Epidermal melanocyte (primary cell): ENCODE results near the gene ASB6.
"Not testable (repeated sequence)": the region's sequence is repeated elsewhere in the genome, so short reads cannot be mapped to it uniquely, and the experiment has no call there.

Experiments used
- DNase-seq: peaks from one replicate; pipeline ENCODE4 v3.0.0; 2011; ENCODE audit warnings: low spot score; ENCODE audit not compliant: insufficient read length

The ASB6 gene

DNA sequence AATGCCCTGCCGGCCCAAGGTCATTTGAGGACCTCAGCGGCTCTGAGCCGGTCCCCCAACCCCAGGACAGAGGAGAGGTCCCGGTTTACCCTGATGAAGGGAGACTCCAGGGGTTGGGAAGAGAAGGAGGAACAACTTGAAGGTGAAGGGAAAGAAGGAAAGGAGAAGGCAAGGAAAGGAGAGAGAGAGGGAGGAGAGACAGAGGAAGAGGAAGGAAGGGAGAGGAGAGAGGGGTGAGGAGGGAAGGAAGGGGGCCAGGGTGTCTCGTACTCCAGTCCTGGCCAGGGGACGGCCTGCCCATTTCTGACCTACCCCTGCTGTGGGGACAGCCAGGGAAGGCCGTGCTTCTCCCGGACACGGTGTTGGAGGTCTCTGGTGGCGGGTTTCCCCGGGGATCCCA lies 25.4 kb upstream of the ASB6 start:
- DNase-seq = no peak

GRCh38 chr9:129666575-129666974 lies 24.6 kb upstream of the ASB6 start:
- no peak for DNase-seq

GRCh38 chr9:129665814-129666520 lies 24.0 kb upstream of the ASB6 start:
- no peak for DNase-seq

- no peak for DNase-seq
Measured at GRCh38 chr9:129665389-129665775, 23.4 kb upstream of the ASB6 start, which contains the start of gene PRRX2. Gene PRRX2, plus strand, starts transcription at chr9:129665647. Its CDS starts 221 bp downstream, at chr9:129665868.

DNA sequence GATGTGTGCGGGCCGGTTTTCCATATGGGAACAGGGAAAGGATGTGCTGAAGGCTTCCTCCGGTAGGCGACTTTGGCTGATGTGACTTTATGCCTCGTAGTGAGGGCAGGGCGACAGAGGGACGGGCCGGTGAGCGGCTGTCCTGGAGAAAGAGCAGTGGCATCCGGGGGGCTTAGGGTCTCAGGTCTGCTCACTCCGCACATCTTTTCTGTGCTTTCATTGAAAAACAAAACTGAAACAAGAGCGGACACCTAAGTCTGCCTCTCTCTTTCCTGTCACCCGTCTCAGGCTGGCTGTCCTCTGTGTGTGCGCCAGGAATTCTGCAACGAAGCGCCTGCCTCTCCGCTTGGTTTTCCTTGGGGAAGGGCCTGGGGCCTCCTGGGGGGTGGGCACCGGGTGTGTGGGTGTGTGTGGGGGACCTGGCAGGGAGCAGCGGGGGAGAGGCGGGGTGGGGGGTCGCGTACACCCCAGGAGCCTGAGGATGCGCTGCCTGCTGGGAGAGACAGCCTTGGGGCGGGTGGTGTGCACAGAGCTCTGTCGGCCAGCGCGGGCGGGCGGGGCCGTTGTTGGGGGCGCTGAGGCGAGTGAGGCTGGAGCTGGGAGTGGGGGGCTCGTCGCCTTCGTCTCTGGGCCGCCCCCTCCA lies 22.9 kb upstream of the ASB6 start:
- DNase-seq = no peak

GRCh38 chr9:129662239-129662638 lies 20.3 kb upstream of the ASB6 start:
- not testable (repeated sequence) for DNase-seq

GRCh38 chr9:129661029-129661428 lies 19.1 kb upstream of the ASB6 start:
- no peak for DNase-seq

GRCh38 chr9:129656795-129657390 lies 14.9 kb upstream of the ASB6 start:
- no peak for DNase-seq

DNA sequence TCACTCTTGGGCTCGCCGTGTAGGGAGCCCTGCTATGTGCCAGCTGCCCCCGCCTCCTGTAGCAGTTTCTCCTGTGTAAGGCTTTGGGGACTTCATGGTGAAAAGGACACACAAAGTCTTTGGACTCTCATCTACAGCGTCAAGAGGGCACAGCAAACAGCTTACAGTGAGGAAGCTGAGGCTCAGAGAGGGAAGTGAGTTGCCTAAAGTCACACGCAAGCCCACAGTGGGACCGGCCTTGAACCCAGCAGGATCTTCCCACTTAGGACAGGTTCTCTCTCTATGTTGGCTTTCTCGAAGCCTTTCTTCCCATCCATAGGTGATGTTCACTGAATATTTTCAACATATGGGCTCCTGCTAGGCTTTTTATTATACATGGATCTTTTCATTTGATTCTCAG lies 13.7 kb upstream of the ASB6 start:
- DNase-seq = no peak

- no peak for DNase-seq
Measured at GRCh38 chr9:129655154-129655553, 13.2 kb upstream of the ASB6 start.

DNA sequence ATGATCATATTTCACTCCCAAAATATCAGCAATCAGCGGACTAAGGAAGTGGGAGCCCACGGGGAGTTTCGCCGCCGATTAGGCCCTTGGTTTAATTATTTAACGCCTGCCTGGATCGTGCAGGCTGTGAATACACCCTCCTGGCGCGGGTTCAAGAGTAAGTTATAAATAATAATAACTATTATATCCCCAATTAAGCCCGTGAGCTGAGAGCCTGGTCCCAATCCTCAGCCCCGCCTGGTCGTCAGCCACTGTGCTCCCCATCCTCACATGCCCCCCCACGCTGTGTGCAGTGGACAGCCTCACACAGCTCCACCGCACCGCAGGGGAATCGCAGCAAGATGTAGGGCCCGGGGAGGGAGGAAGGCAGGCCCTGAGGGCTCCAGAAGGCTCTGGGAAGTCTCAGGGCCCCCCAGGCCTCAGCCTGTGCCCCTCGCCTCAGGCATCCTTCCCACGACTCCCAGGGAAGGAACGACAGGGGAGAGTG lies 12.6 kb upstream of the ASB6 start:
- DNase-seq = no peak

- DNase-seq = no peak
Measured at GRCh38 chr9:129653823-129654553, 12.0 kb upstream of the ASB6 start.

GRCh38 chr9:129650680-129651235 lies 8.8 kb upstream of the ASB6 start:
- DNase-seq = no peak

- no peak for DNase-seq
Measured at GRCh38 chr9:129649726-129650679, 8.1 kb upstream of the ASB6 start.

DNA sequence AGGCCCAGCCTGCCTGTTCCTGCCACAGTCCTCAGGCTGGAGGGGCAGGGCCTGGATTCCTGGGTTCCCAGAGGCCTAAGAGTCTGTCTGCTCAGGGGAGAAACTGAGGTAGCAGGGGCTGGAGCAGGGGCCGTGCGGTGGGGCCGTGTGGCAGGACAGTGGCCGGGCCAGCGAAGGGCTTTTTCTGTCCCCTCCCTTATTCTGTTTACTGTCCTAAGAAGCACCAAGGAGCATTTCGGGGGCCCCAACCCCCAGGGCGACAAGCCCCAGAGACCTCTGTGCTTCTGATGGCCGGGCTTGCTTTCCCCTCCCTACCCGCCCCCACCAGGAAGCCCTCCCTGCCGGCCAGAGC lies 6.8 kb upstream of the ASB6 start:
- no peak for DNase-seq

- no peak for DNase-seq
Measured at GRCh38 chr9:129648092-129648763, 6.3 kb upstream of the ASB6 start.

DNA sequence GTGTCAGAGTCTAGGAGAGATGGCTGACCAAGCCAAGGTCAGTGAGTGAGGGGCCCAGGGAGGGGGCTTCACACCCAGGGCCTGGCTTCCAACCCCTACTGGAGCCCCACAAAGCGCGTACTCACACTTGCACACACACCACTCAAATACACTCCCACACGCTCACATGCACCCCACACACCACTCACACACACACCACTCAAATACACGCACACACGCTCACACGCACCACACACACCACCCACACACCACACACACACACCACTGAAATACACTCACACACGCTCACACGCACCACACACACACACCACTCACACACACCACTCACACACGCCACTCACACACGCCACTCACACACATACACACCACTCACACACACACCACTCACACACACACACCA lies 5.7 kb upstream of the ASB6 start:
- no peak for DNase-seq

DNA sequence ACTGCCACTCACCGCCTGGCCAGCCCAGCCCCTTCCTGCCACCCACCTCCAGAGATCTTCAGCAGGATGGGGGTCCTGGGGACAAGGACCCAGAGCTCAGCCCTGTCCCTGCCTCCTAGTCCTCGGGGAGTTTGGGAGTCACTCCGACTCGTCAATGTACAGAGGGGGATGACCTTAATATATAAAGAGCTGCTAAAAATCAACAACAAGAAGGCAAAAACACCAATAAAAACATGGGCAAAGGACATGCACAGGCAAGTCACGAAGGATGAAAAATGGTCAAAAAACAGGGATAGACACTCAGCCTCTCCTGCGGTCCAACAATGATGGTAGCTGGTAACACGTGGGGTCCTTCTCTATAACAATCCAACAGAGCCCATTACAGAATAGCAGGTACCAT lies 4.7 kb upstream of the ASB6 start:
- DNase-seq = no peak

- DNase-seq = no peak
Measured at GRCh38 chr9:129646252-129646651, 4.3 kb upstream of the ASB6 start.

- no peak for DNase-seq
Measured at GRCh38 chr9:129644902-129645301, 3.0 kb upstream of the ASB6 start.
